Naive thymus-derived CD4-positive, alpha-beta T cell (primary cell): ENCODE data around the gene ASF1B. TPM values are rescaled to one million over a fixed set of nuclear protein-coding genes. Genes with fewer than 3 reads are reported as not detected.
A peak's percentile ranks its signal among the peaks of the same experiment; 100 is the strongest.

Source experiments
- ATAC-seq: fragments of 150-1000 bp; cut with Tn5 transposase; 2 replicates; pipeline ENCODE4 v1.10.0; 2021; ENCODE audit warnings: mild to moderate bottlenecking, moderate library complexity
- CTCF ChIA-PET: fragments of 350-600 bp; sonication (Branson Sonifier 250); formaldehyde crosslinking; loops from one replicate; lab custom pipeline; 2021; ENCODE audit warnings: antibody characterized with exemption; lab: Charles Lee
- POLR2A ChIA-PET: fragments of 350-600 bp; sonication (Branson Sonifier 250); formaldehyde crosslinking; loops from one replicate; lab custom pipeline; 2021; ENCODE audit warnings: antibody characterized with exemption, inconsistent platforms; lab: Charles Lee
- DNase-seq, 9 donors: peaks; one replicate each; pipeline versions ENCODE4 v3.0.0 to v3.0.0-alpha.2; 2020 to 2022; ENCODE audit warnings: mixed read lengths in 1 of 9
- H3K27ac ChIP-seq: one replicate; pipeline ENCODE4 v1.7.0; 2013; ENCODE audit warnings: mild to moderate bottlenecking, low read depth, low read length, moderate library complexity
- H3K27me3 ChIP-seq, 2 donors: one replicate each; pipeline ENCODE4 v1.7.0; 2013; ENCODE audit warnings: low read length in 2 of 2, mild to moderate bottlenecking in 2 of 2, moderate library complexity in 2 of 2; ENCODE audit not compliant: control insufficient read depth in 2 of 2, insufficient read depth in 2 of 2
- H3K36me3 ChIP-seq, 3 experiments: 1 replicate in 2 of 3; 2 replicates in 1 of 3; pipeline ENCODE4 v1.7.0; 2013; ENCODE audit warnings: low read length in 3 of 3, mild to moderate bottlenecking in 3 of 3, moderate library complexity in 1 of 3; ENCODE audit not compliant: insufficient read depth in 3 of 3, control insufficient read depth in 2 of 3
- H3K4me1 ChIP-seq, 2 donors: one replicate each; pipeline ENCODE4 v1.7.0; 2013; ENCODE audit warnings: low read length in 2 of 2, mild to moderate bottlenecking in 2 of 2, moderate library complexity in 1 of 2; ENCODE audit not compliant: control insufficient read depth in 2 of 2, insufficient read depth in 2 of 2
- H3K4me3 ChIP-seq: 2 replicates; pipeline ENCODE4 v1.7.0; 2013; ENCODE audit warnings: mild to moderate bottlenecking, low read length
- H3K9me3 ChIP-seq, 3 experiments: 1 replicate in 2 of 3; 2 replicates in 1 of 3; pipeline ENCODE4 v1.7.0; 2013; ENCODE audit warnings: low read length in 3 of 3; ENCODE audit not compliant: control insufficient read depth in 2 of 3
- H3K27ac Mint-ChIP-seq, 9 donors: one replicate each; pipeline ENCODE4 v1.8.0; 2020 to 2022; ENCODE audit warnings: mixed read lengths in 9 of 9, mild to moderate bottlenecking in 8 of 9, moderate library complexity in 5 of 9, inconsistent platforms in 2 of 9
- H3K27me3 Mint-ChIP-seq, 5 donors: one replicate each; pipeline ENCODE4 v1.8.0; 2021 to 2022; ENCODE audit warnings: mixed read lengths in 5 of 5, mild to moderate bottlenecking in 1 of 5
- H3K36me3 Mint-ChIP-seq, 5 donors: one replicate each; pipeline ENCODE4 v1.8.0; 2020 to 2022; ENCODE audit warnings: mixed read lengths in 5 of 5, mild to moderate bottlenecking in 3 of 5, inconsistent platforms in 1 of 5
- H3K4me1 Mint-ChIP-seq, 7 donors: one replicate each; pipeline ENCODE4 v1.8.0; 2020 to 2022; ENCODE audit warnings: mixed read lengths in 7 of 7, mild to moderate bottlenecking in 3 of 7, inconsistent platforms in 1 of 7
- H3K4me3 Mint-ChIP-seq, 10 donors: one replicate each; pipeline ENCODE4 v1.8.0; 2020 to 2022; ENCODE audit warnings: mild to moderate bottlenecking in 10 of 10, mixed read lengths in 10 of 10, moderate library complexity in 6 of 10, inconsistent platforms in 2 of 10
- H3K9me3 Mint-ChIP-seq, 11 donors: one replicate each; pipeline ENCODE4 v1.8.0; 2020 to 2022; ENCODE audit warnings: mixed read lengths in 11 of 11, mild to moderate bottlenecking in 4 of 11, inconsistent platforms in 1 of 11, moderate library complexity in 1 of 11
- intact Hi-C, 2 donors: fragments of 100-400 bp; cut with micrococcal nuclease; formaldehyde crosslinking; loops; one replicate each; pipeline ENCODE4 v1.15.1; 2023
- polyA plus RNA-seq, 2 donors: library from polyadenylated mRNA; unstranded; fragments of 300-500 nt; fragmentation: Illumina TruSeq; gene quantifications; one replicate each; pipeline ENCODE4 v1.2.3, GENCODE V29; 2021
- total RNA-seq, 6 experiments: library from RNA in 5 of 6; stranded (reverse) in 5 of 6; gene quantifications; 1 replicate in 5 of 6; 2 replicates in 1 of 6; pipeline ENCODE4 v1.2.3 and lab custom pipeline; 2021 to 2026

The ASF1B gene
- total and polyA plus RNA-seq, 7 experiments from 2014 or later, result 0.98 to 79.0 (median 2.4) TPM

DNA sequence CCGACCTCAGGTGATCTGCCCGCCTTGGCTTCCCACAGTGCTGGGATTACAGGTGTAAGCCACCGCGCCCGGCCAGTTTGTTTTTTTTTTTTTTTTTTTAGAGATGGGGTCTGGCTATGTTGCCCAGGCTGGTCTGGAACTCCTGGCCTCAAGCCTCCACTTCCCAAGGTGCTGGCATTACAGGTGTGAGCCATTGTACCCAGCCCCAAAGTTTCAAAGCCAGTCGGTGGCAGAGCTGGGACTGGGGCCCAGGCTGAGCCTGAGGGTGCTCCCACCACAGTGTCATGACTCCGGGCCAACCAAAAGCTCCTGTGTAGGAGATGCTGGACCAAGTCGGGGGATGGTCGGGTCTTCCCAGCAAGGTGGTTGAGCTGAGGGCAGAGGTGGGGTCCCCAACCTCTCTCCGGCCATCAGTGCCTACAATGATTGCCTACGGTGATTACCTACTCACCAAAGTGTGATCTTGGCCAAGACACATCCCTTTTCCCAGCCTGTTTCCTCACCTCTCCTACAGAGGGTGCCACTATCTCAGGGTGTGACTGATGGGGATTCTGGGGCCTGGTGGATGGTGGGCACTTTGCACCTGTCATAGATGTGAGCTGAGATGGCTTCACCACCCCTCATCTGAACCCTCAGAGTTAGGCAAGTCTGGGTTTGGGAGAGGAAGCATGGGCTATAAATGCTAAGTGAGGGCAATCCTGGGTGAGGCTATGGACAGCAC is 40.0 kb downstream of the ASF1B start:
- Mint-ChIP-seq H3K9me3 (peaks cover 0 to 11% (median 3%) of the 10 kb centered on the region in 11 donors), H3K27ac (peak overlapping the region in 3 of 9 donors; percentile 42 to 65 (median 60)), H3K36me3 (peaks cover 4 to 25% (median 11%) of the 10 kb centered on the region in 5 donors), H3K4me1 (peaks cover 7 to 15% (median 12%) of the 10 kb centered on the region in 7 donors), H3K27me3 (no peaks in the 10 kb centered on the region), H3K4me3 (no peak overlapping the region)
- H3K4me1 ChIP-seq, result peaks cover 8% of the 10 kb centered on the region in 2 donors
- H3K27ac ChIP-seq, result no peak overlapping the region
- H3K4me3 ChIP-seq, result no peak overlapping the region
- no peaks in the 10 kb centered on the region for H3K27me3 ChIP-seq
- ChIA-PET CTCF (interaction anchor here (0.6 to 0.7 kb wide), 2 partner anchors 12 to 25 kb away, joined by 3 to 4 read pairs; no protein-coding TSS in a partner anchor), POLR2A (interaction anchor here (0.6 to 1.0 kb wide), 5 partner anchors 14 to 340 kb away, joined by 3 to 4 read pairs (median 3); no protein-coding TSS in a partner anchor)
- H3K9me3 ChIP-seq, result peaks cover 0 to 8% (median 0%) of the 10 kb centered on the region in 3 experiments
- DNase-seq (no peak), ATAC-seq (no peak)
- intact Hi-C loops, result no loop called here
- peaks cover 0 to 33% (median 7%) of the 10 kb centered on the region in 3 experiments for H3K36me3 ChIP-seq

DNA sequence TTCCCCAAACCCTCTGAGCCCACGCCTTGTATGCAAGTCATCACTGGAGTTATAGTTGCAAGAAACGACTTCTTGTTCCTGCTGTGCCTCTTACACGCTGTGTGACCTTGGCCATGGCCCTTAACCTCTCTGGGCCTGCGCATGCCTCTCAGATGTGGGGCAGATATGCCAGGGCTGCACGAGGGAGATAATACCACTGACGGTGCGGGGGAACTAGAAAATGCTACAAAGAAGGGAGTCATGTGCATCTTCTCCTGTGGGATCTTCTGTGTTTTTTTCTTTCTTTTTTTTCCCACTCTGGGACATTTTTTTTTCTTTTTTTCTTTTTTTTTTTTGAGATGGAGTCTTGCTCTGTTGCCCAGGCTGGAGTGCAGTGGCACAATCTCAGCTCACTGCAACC is 41.5 kb downstream of the ASF1B start:
- DNase-seq (no peak), ATAC-seq (no peak)
- Mint-ChIP-seq H3K27me3 (no peaks in the 10 kb centered on the region), H3K4me3 (peak overlapping the region in 2 of 10 donors; percentile 1 to 10), H3K9me3 (peaks cover 0 to 13% (median 3%) of the 10 kb centered on the region in 11 donors), H3K4me1 (peaks cover 7 to 16% (median 12%) of the 10 kb centered on the region in 7 donors), H3K36me3 (peaks cover 4 to 25% (median 10%) of the 10 kb centered on the region in 5 donors), H3K27ac (peak overlapping the region in 7 of 9 donors; percentile 10 to 81 (median 46))
- peaks cover 0 to 8% (median 0%) of the 10 kb centered on the region in 3 experiments for H3K9me3 ChIP-seq
- intact Hi-C loops, result no loop called here
- H3K4me3 ChIP-seq, result no peak overlapping the region
- peaks cover 0 to 23% (median 0%) of the 10 kb centered on the region in 3 experiments for H3K36me3 ChIP-seq
- no peaks in the 10 kb centered on the region for H3K27me3 ChIP-seq
- POLR2A ChIA-PET, result interaction anchor here (0.7 to 1.2 kb wide), 6 partner anchors 11 to 422 kb away, joined by 3 to 5 read pairs (median 4); partner anchors contain the start of gene ASF1B
- CTCF ChIA-PET, result no interaction called here
- no peak overlapping the region for H3K27ac ChIP-seq
- peaks cover 8% of the 10 kb centered on the region in 2 donors for H3K4me1 ChIP-seq

- H3K27me3 Mint-ChIP-seq, result no peaks in the 10 kb centered on the region
- H3K36me3 ChIP-seq, result peaks cover 0 to 30% (median 0%) of the 10 kb centered on the region in 3 experiments
- H3K4me3 Mint-ChIP-seq, result peak overlapping the region in 9 of 10 donors; percentile 36 to 72 (median 49)
- no peak for DNase-seq
- peaks cover 0 to 13% (median 3%) of the 10 kb centered on the region in 11 donors for H3K9me3 Mint-ChIP-seq
- peaks cover 7 to 29% (median 13%) of the 10 kb centered on the region in 5 donors for H3K36me3 Mint-ChIP-seq
- H3K4me3 ChIP-seq, result no peak overlapping the region
- CTCF ChIA-PET, result interaction anchor here (0.5 to 1.1 kb wide), 3 partner anchors 19 to 101 kb away, joined by 3 to 6 read pairs (median 3); partner anchors contain the start of gene ASF1B
- H3K27ac Mint-ChIP-seq, result peak overlapping the region in 6 of 9 donors; percentile 53 to 87 (median 66)
- no peak overlapping the region for H3K27ac ChIP-seq
- intact Hi-C loops, result no loop called here
- peaks cover 8 to 10% of the 10 kb centered on the region in 2 donors for H3K4me1 ChIP-seq
- H3K27me3 ChIP-seq, result no peaks in the 10 kb centered on the region
- POLR2A ChIA-PET, result interaction anchor here (0.7 to 2.0 kb wide), 2 partner anchors 18 to 43 kb away, joined by 4 to 7 read pairs; partner anchors contain the start of gene ASF1B
- peaks cover 0 to 8% (median 0%) of the 10 kb centered on the region in 3 experiments for H3K9me3 ChIP-seq
- no peak for ATAC-seq
- H3K4me1 Mint-ChIP-seq, result peaks cover 13 to 21% (median 18%) of the 10 kb centered on the region in 7 donors
These were observed 43.1 kb downstream of the ASF1B start for GRCh38 chr19:14093117-14093823.

DNA sequence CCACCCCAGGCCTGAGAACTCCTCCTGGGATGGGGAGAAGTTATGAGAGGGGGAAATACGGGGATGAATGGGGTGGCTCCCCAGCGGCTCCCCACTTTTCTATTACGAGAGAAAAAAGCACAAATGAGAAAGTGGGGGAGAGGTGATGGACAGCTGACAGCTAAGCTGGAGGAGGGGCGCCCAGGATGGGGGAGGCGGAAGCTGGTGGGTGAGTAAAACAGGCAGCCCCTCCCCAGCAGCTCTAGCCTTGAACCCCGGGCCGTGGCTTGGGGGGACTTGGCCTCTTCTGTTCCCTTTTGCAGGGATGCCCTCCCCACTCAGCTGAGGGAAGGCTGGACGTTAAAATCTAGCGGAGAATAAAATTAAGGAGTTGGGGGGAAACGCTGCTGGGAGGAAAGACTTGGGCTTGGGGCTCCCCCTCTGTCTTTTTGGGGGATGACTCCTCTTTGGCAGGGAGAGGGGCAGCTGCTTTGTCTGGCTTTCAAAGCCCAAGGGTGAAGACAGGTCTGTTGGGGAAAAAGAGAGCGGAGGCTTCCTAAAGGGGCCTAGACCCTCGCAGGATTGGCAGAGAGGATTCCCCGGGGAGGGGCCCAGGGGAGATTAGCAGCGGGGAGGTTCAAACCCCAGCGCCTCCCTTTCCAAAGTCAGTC is 44.5 kb downstream of the ASF1B start:
- H3K9me3 ChIP-seq, result peaks cover 0 to 8% (median 0%) of the 10 kb centered on the region in 3 experiments
- Mint-ChIP-seq H3K27me3 (no peaks in the 10 kb centered on the region), H3K9me3 (peaks cover 0 to 13% (median 3%) of the 10 kb centered on the region in 11 donors), H3K4me1 (peaks cover 13 to 21% (median 18%) of the 10 kb centered on the region in 7 donors), H3K4me3 (peak overlapping the region; percentile 81 to 100 (median 98)), H3K36me3 (peaks cover 7 to 31% (median 10%) of the 10 kb centered on the region in 5 donors), H3K27ac (peak overlapping the region; percentile 89 to 100 (median 98))
- intact Hi-C loops, result loop anchor here (1.0 to 2.0 kb wide), 7 partner anchors 11 to 481 kb away; partner anchors contain the start of genes PRKACA (in 2 of the 2), ASF1B (in 1 of the 2), MISP3 (in 1 of the 2) and NDUFB7 (in 1 of the 2)
- peak; percentile 4 for ATAC-seq
- H3K27me3 ChIP-seq, result no peaks in the 10 kb centered on the region
- peaks cover 0 to 22% (median 0%) of the 10 kb centered on the region in 3 experiments for H3K36me3 ChIP-seq
- ChIA-PET POLR2A (interaction anchor here (0.8 to 2.0 kb wide), 13 partner anchors 10 to 211 kb away, joined by 3 to 11 read pairs (median 4); partner anchors contain the start of genes ASF1B, IL27RA and PRKACA), CTCF (interaction anchor here (0.5 to 1.4 kb wide), 5 partner anchors 24 to 231 kb away, joined by 3 to 7 read pairs (median 3); partner anchors contain the start of gene ASF1B)
- peak overlapping the region; percentile 99 for H3K4me3 ChIP-seq
- peak overlapping the region; percentile 89 for H3K27ac ChIP-seq
- H3K4me1 ChIP-seq, result peaks cover 8 to 10% of the 10 kb centered on the region in 2 donors
- peak in 1 of 9 donors; percentile 62 for DNase-seq

- ATAC-seq (peak; percentile 71), DNase-seq (peak; percentile 56 to 89 (median 84))
- H3K27ac Mint-ChIP-seq, result peak overlapping the region; percentile 89 to 100 (median 98)
- no peaks in the 10 kb centered on the region for H3K27me3 Mint-ChIP-seq
- H3K9me3 ChIP-seq, result peaks cover 0 to 8% (median 0%) of the 10 kb centered on the region in 3 experiments
- peaks cover 0 to 13% (median 3%) of the 10 kb centered on the region in 11 donors for H3K9me3 Mint-ChIP-seq
- H3K27me3 ChIP-seq, result no peaks in the 10 kb centered on the region
- H3K4me1 ChIP-seq, result peaks cover 8 to 10% of the 10 kb centered on the region in 2 donors
- intact Hi-C loops, result loop anchor here (1.0 to 2.0 kb wide), 7 partner anchors 10 to 482 kb away; partner anchors contain the start of genes PRKACA (in 2 of the 2), ASF1B (in 1 of the 2), MISP3 (in 1 of the 2) and NDUFB7 (in 1 of the 2)
- CTCF ChIA-PET, result interaction anchor here (0.5 to 1.4 kb wide), 5 partner anchors 25 to 230 kb away, joined by 3 to 7 read pairs (median 3); partner anchors contain the start of gene ASF1B
- peak overlapping the region; percentile 81 to 100 (median 98) for H3K4me3 Mint-ChIP-seq
- peak overlapping the region; percentile 99 for H3K4me3 ChIP-seq
- peaks cover 13 to 21% (median 18%) of the 10 kb centered on the region in 7 donors for H3K4me1 Mint-ChIP-seq
- peak overlapping the region; percentile 89 for H3K27ac ChIP-seq
- POLR2A ChIA-PET, result interaction anchor here (0.8 to 2.0 kb wide), 13 partner anchors 9 to 210 kb away, joined by 3 to 11 read pairs (median 4); partner anchors contain the start of genes ASF1B, IL27RA and PRKACA
- peaks cover 4 to 28% (median 7%) of the 10 kb centered on the region in 5 donors for H3K36me3 Mint-ChIP-seq
- H3K36me3 ChIP-seq, result peaks cover 0 to 16% (median 0%) of the 10 kb centered on the region in 3 experiments
These were observed 45.1 kb downstream of the ASF1B start for GRCh38 chr19:14091081-14091812.
